PC-3 (cell line): ENCODE results near the gene FMNL2.

ENCODE experiments used
- CTCF ChIP-seq: fragments of 300-600 bp; sonication (generic); conservative IDR thresholded peaks from 2 replicates; pipeline ENCODE4 v1.5.1; 2017; ENCODE audit warnings: antibody characterized with exemption, low read depth, mild to moderate bottlenecking, low read length
- EZH2 ChIP-seq: fragments of 300-600 bp; sonication (generic); IDR thresholded peaks from one replicate; pipeline ENCODE4 v1.6.1; 2017; ENCODE audit warnings: antibody characterized with exemption, mild to moderate bottlenecking, low read length; ENCODE audit not compliant: unreplicated experiment
- EZH2phosphoT487 ChIP-seq: fragments of 300-600 bp; sonication (generic); IDR thresholded peaks from 2 replicates; pipeline ENCODE4 v1.6.1; 2018; ENCODE audit warnings: mild to moderate bottlenecking, antibody characterized with exemption, low read length, borderline replicate concordance

- TF ChIP-seq CTCF (no peak), EZH2 (no peak), EZH2phosphoT487 (no peak)
Measured at GRCh38 chr2:152303951-152304350, 31.0 kb upstream of the FMNL2 start.
